Large intestine (tissue), 3 donors: ENCODE measurements around the gene CD81. TPM values are rescaled to one million over a fixed set of nuclear protein-coding genes. Genes with fewer than 3 reads are reported as not detected.

ENCODE experiments used
- DNase-seq, 2 donors: peaks; one replicate each; pipeline versions ENCODE4 v3.0.0 to v3.0.0-alpha.2; 2013
- H3K27ac ChIP-seq: one replicate; pipeline ENCODE4 v1.5.1; 2013; ENCODE audit warnings: low read length
- H3K27me3 ChIP-seq: 2 replicates; pipeline ENCODE4 v1.6.1; 2013; ENCODE audit warnings: low read length; ENCODE audit not compliant: control insufficient read depth, insufficient read depth
- H3K36me3 ChIP-seq: 2 replicates; pipeline ENCODE4 v1.6.1; 2013; ENCODE audit warnings: low read length; ENCODE audit not compliant: control insufficient read depth, insufficient read depth
- H3K4me1 ChIP-seq: one replicate; pipeline ENCODE4 v1.6.1; 2013; ENCODE audit warnings: low read length; ENCODE audit not compliant: control insufficient read depth, insufficient read depth
- H3K4me3 ChIP-seq: one replicate; pipeline ENCODE4 v1.5.1; 2013; ENCODE audit warnings: low read length
- H3K9me3 ChIP-seq: one replicate; pipeline ENCODE4 v1.6.1; 2013; ENCODE audit warnings: mild to moderate bottlenecking, low read depth, low read length, moderate library complexity; ENCODE audit not compliant: control insufficient read depth
- WGBS: methylation state at CpG from one replicate; pipeline ENCODE4 v1.1.5; 2013; ENCODE audit warnings: low lambda C conversion rate; ENCODE audit not compliant: insufficient coverage; 5-methylcytosine and 5-hydroxymethylcytosine counted together
- polyA plus RNA-seq: library from polyadenylated mRNA; unstranded; fragments of 120-200 nt; gene quantifications from one replicate; pipeline ENCODE4 v1.2.1, GENCODE V29; 2013

The CD81 gene
- polyA plus RNA-seq, 1 donor, result 292 TPM

DNA sequence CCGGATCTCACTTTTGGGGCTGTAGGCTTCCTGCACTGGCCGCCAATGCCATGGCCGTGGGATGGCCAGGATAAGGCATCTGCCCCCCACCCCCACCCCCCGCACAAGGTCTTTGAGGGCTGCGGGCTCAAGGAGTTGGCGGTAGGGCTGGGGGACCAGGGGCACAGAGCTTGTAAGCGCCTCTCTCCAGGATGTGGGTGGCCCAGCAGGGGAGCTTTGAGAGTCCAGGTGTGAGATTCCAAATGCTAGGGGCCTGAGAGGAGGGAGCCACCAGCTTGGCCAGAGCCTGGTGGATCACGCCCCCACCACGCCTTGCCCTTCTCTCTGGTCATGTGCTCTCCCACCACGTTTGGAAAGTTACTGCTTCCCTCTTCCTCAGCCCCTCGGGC, 5.0 kb downstream of the CD81 start:
- peaks cover 26% of the 10 kb centered on the region for H3K36me3 ChIP-seq

DNA sequence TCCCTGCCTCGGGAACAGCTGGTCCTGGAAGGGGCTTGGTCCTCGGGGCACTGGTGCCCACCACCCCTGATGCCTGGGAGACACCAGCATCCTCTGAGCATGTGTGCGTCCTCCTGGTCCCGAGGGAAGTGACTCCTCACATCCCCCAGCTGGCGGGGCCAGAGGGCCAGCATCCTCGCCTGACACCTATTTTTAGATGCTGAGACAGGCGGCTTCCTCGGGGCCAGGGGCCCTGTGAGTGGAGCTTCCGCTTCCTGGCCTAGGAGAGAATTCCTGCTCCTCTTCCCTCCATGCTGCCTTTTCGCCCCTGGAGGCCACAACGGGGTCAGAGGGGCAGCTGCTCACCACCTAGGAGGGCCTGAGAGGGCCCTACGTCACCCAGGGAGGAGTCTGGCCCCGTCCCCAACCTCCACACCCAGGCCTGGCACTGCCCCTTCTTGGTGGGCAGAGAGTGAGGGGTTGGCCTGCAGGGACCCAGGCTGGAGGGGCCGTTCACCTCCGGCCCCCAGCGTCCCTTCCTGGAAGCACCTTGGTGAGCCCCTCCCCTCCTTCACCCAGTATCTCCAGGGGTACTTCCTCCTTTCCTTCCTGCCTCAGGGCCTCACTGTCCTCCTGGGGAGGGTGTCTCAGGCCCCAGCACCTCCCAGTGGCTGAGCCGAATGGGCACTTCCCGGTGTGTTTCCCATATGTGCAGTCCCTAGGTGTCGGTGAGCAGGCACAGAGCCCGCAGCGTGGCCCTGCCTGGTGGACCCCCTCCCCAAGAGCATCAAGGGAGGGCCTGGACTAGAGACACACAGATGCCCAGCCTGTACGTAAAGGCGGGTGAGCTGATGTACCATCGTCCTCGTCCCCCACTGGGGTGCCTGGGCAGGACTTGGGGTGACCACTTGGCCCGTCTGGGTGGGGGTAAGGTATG, 6.1 kb downstream of the CD81 start:
- no peak for DNase-seq
- WGBS, result no CpG with 5 or more reads among the region's 26 CpGs
- peaks cover 10% of the 10 kb centered on the region for H3K9me3 ChIP-seq
- H3K36me3 ChIP-seq, result peaks cover 30% of the 10 kb centered on the region
- H3K4me1 ChIP-seq, result peaks cover 16% of the 10 kb centered on the region
- H3K27ac ChIP-seq, result no peak overlapping the region
- H3K27me3 ChIP-seq, result no peaks in the 10 kb centered on the region
- H3K4me3 ChIP-seq, result no peak overlapping the region

More for the DNA sequence above, 5.0 kb downstream of the CD81 start:
- WGBS, result no CpG with 5 or more reads among the region's 11 CpGs
- peaks cover 10% of the 10 kb centered on the region for H3K9me3 ChIP-seq
- H3K27ac ChIP-seq, result no peak overlapping the region
- H3K4me1 ChIP-seq, result peaks cover 15% of the 10 kb centered on the region
- H3K27me3 ChIP-seq, result no peaks in the 10 kb centered on the region
- H3K4me3 ChIP-seq, result no peak overlapping the region
- DNase-seq, result no peak

DNA sequence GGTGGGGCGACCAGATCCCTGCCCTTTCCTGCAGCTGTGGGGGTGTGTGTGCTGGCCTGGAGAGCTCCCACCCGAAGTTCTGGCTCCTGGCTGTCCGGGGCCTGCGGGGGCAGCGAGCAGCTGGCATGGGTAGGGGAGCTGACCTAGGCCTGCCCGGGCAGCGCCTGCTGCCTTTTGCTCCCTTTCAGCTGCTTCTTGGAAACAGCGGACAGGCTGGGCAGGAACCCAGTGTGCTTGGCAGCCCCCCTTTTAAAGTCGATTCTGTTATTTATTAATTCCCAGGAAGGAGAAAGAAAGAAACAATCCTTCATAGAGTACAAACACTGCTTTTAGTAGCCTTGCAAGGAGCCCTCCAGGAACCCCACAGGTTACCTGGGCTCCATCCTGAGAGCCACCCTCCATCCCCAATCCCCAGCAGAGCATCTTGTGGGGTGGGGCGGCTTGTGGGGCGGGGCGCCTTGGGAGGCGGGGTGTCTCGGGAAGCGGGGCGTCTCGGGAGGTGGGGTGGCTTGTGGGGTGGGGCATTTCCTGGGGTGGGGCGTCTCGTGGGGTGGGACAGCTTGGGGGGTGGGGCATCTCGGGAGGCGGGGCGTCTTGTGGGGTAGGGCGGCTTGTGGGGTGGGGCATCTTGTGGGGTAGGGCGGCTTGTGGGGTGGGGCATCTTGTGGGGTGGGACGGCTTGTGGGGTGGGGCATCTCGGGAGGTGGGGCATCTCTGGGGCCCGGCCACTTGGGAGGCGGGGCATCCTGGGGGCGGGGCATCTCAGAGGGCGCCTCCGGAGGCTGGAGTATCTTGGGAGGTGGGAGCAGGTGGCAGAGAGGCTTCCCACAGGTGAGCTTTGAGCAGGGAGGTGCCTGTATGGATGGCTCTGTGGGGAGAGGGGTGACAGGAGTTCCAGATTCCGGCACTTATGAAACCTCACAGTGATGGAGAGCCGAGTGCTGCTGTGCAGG, 7.0 kb downstream of the CD81 start:
- Histone ChIP-seq H3K4me3 (no peak overlapping the region), H3K27ac (no peak overlapping the region), H3K4me1 (peaks cover 21% of the 10 kb centered on the region), H3K36me3 (peaks cover 35% of the 10 kb centered on the region), H3K27me3 (no peaks in the 10 kb centered on the region), H3K9me3 (peaks cover 10% of the 10 kb centered on the region)
- WGBS, result no CpG with 5 or more reads among the region's 33 CpGs
- DNase-seq, result no peak

DNA sequence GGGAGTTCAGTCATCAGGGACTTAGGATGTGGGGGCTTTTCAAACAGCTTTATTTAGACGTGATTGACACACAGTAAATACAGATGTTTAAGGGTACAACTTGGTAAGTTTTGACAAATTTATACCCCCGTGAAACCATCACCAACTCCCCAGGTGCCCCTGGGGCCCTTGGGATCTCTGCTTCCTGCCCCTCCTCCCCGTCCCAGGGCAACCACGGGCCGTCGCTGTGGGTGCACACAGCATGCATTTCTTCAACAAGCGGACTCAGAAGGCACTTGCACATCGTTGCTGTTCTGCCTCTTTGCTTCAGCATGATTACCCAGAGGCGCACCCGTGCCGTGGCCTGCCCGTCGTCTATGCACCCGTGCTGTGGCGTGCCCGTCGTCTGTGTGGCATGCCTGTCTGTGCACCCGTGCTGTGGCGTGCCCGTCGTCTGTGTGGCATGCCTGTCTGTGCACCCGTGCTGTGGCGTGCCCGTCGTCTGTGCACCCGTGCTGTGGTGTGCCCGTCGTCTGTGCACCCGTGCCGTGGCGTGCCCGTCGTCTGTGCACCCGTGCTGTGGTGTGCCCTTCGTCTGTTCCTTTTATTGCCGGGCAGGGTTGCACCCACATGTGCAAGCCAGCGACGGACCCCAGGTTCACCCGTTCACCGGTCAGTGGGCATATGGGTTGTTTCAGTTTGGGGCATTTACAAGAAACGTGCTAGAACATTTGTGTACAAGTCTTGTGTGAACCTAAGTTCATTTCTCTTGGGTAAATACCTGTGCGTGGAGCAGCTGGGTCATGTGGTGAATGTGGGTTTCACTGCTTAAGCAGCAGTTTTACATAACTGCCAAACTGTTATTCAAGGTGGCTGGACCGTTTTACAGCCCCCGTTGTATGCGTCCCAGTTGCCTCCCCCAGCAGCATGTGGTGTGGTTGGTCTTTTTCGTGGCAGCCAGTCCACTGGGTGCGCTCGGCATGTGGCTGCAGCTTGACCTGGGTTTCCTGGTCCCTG, 8.3 kb downstream of the CD81 start:
- peaks cover 37% of the 10 kb centered on the region for H3K36me3 ChIP-seq
- peaks cover 24% of the 10 kb centered on the region for H3K4me1 ChIP-seq
- 88% methylated on average over 1 of the region's 48 CpGs for WGBS
- H3K27ac ChIP-seq, result no peak overlapping the region
- no peak for DNase-seq
- peaks cover 10% of the 10 kb centered on the region for H3K9me3 ChIP-seq
- no peak overlapping the region for H3K4me3 ChIP-seq
- H3K27me3 ChIP-seq, result no peaks in the 10 kb centered on the region

DNA sequence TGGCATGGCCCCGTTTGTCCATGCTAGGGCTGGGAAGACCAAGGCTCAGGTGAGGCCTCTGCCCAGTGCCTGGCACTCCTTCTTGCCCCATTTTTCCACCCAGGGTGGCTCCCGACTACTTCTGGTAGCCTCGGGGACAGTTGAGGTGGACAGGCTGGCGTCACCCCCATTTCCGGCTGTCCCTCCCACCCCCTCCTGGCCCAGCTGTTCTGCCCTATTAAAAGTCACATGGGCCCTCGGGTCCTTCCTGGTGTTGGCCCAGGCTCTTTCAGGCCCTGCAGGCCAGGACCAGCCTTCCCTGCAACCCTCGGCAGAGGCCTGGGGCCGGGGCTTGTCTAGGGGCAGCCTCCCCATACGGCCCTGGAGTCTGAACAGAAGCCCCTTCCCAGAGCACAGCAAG, 9.5 kb downstream of the CD81 start:
- H3K4me3 ChIP-seq, result no peak overlapping the region
- no peak overlapping the region for H3K27ac ChIP-seq
- H3K36me3 ChIP-seq, result peaks cover 47% of the 10 kb centered on the region
- no peaks in the 10 kb centered on the region for H3K27me3 ChIP-seq
- peaks cover 24% of the 10 kb centered on the region for H3K4me1 ChIP-seq
- no peak for DNase-seq
- H3K9me3 ChIP-seq, result peaks cover under 1% of the 10 kb centered on the region
- WGBS, result no CpG with 5 or more reads among the region's 9 CpGs

DNA sequence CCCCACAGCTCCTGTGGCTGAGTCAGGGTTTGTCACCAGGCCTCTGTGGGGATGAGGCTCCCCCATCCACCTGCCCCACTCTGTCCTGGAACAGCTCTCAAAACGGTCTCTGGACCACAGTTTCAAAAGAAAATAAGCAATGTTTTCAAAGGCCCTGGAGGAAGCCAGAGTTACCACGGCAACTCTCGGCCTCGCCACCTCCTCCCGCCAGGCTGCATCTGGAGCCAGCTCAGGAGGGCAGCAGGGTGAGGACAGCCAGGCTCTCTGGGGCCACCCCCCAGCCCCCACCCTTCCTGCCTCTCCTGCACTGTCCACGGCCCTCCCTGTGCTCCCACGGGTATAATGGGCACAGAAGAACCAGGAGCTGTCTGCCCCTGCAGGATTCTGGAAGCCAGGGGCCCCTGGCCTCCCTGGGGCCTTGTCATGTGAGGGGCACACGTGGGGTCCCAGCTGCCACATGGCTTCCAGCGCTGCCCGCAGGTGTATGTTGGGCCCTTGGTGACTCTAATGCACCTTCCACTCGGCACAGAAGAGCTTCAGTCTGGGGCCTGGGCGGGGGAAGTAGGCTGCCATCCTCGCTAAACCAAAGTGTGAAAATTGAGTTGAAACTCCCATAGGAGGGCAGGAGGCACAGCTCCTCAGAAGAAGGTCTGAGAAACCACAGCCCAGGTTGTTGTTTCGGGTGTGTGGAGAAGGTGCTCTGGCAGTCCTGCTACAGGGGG, 10.3 kb downstream of the CD81 start:
- Histone ChIP-seq H3K4me1 (peaks cover 21% of the 10 kb centered on the region), H3K27me3 (no peaks in the 10 kb centered on the region), H3K9me3 (no peaks in the 10 kb centered on the region), H3K4me3 (no peak overlapping the region), H3K27ac (no peak overlapping the region), H3K36me3 (peaks cover 52% of the 10 kb centered on the region)
- WGBS, result no CpG with 5 or more reads among the region's 14 CpGs
- DNase-seq, result no peak

DNA sequence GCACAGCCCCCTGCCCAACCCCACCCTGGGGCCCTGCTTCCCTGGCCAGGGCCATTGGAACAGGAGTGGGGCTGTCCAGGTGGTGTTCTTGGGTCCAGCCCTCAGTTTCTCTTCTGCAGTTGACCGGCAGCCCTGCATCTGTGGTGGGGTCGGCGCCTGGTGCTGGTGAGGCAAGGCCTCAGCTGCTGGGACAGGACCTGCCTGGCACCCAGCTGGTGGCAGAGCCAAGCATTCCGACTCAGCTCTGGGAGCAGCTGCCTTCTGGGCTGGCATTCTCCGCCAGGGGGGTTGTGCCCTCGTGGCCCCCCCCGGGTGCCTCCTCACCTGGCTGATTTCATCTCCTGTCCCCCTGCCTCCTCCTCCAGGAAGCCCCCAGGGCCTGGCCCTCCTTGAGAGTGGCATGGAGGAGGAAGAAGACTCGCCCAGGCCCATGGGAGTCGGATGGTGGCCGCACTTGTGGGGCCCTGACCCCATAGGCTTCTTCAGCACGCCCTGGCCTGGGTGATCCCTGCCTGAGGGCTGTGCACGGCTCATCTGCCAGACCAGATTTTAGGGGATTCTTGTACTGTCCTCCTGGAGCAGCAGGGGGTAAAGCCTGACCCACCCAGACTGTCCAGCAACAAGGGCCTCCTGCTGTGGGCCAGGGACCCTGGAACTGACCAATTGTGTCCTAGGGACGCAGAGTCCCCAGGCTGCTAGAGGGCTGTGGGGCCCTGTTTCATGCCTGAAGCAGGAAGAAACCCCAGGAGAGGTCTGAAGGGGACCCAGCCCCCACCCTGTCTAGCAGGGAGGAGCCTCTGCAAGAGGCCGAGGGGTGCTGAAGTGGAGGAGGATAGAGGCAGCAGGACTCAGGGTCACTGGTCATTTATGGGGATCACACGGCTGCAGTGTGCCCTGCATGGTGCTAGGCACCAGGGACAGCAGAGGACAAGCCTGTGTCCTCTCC, 11.6 kb downstream of the CD81 start:
- H3K27ac ChIP-seq, result no peak overlapping the region
- no CpG with 5 or more reads among the region's 15 CpGs for WGBS

DNA sequence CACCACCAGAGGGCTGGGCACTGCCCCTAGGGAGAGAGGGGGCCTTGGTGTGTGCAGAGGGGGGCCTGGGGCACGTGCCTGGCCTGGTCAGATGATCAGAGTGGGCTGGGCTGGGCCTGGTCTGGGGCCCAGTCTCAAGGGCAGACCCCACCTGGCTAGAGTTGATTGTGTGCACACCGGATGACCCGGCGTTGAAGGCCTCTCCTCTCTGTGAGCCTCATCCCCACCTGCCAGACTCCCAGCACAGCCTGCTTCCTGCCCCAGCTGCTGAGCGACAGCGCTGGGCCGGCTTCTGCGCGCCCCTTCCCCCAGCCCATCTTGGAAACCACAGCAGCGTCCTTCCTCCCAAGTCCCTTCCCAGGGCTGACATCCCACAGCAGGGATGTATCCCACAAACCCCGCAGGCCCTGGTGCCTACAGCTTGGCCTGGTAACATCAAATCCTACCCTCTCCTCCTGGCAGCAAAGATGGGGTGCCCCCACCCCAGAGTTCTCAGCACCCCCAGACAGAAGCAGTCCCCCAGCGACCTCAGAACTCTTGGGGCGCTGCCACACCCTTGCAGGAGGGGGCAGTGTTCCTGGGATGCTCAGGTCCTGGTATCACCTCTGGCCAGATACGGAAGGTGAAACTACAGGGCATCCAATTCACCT, 12.4 kb downstream of the CD81 start:
- Histone ChIP-seq H3K4me1 (peaks cover 17% of the 10 kb centered on the region), H3K4me3 (no peak overlapping the region), H3K9me3 (no peaks in the 10 kb centered on the region), H3K27ac (no peak overlapping the region), H3K36me3 (peaks cover 66% of the 10 kb centered on the region), H3K27me3 (no peaks in the 10 kb centered on the region)
- WGBS, result no CpG with 5 or more reads among the region's 14 CpGs
- peak in 1 of 2 donors; percentile 26 for DNase-seq

More for the DNA sequence above, 11.6 kb downstream of the CD81 start:
- Histone ChIP-seq H3K36me3 (peaks cover 58% of the 10 kb centered on the region), H3K4me1 (peaks cover 17% of the 10 kb centered on the region), H3K9me3 (no peaks in the 10 kb centered on the region), H3K27me3 (no peaks in the 10 kb centered on the region), H3K4me3 (no peak overlapping the region)
- peak in 1 of 2 donors; percentile 35 for DNase-seq
